HG02973 (cell line): ENCODE data around the gene KIF13A.
"Not testable (repeated sequence)": the region's sequence is repeated elsewhere in the genome, so short reads cannot be mapped to it uniquely, and the experiment has no call there.

Source experiments
- ATAC-seq: cut with Tn5 transposase; IDR thresholded peaks from one replicate; pipeline ENCODE4 v1.9.1; 2021; ENCODE audit warnings: moderate library complexity; ENCODE audit not compliant: unreplicated experiment

The KIF13A gene

GRCh38 chr6:17877196-17877894, 110.1 kb downstream of the KIF13A start:
- no peak for ATAC-seq

DNA sequence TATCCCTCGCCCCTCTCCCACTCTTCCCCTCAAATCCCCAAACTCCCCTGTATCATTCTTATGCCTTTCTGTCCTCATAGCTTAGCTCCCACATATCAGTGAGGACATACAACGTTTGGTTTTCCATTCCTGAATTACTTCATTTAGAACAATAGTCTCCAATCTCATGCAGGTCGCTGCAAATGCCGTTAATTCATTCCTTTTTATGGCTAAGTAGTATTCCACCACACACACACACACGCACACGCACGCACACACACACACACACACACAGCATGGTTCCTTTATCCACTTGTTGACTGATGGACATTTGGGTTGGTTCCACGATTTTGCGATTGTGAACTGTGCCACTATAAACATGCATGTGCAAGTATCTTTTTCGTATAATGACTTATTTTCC, 112.7 kb downstream of the KIF13A start:
- no peak for ATAC-seq

- ATAC-seq = no peak
These were observed 114.5 kb downstream of the KIF13A start for GRCh38 chr6:17872908-17873307.

GRCh38 chr6:17871836-17872235, 115.6 kb downstream of the KIF13A start:
- ATAC-seq = no peak

GRCh38 chr6:17871189-17871519, 116.3 kb downstream of the KIF13A start:
- no peak for ATAC-seq

- no peak for ATAC-seq
These were observed 116.9 kb downstream of the KIF13A start for GRCh38 chr6:17870300-17871188.

DNA sequence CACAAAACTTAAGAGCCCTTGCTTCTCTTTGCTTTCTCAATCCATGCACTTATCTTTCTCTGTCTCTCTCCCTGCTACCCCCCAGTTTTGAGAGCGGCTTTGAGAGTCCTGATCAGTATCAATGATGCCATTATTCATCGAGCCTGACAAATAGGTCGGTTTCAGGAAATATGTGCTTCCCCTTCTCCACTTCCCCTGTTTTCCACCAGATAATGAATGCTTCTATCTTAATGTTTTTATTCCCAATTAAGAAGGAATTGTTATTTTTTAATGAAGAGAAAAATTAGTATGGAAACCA, 117.7 kb downstream of the KIF13A start:
- ATAC-seq = no peak

GRCh38 chr6:17869010-17869752, 118.3 kb downstream of the KIF13A start:
- ATAC-seq = no peak

GRCh38 chr6:17867880-17868279, 119.6 kb downstream of the KIF13A start:
- ATAC-seq = no peak

- ATAC-seq = no peak
These were observed 120.5 kb downstream of the KIF13A start for GRCh38 chr6:17866876-17867444.

DNA sequence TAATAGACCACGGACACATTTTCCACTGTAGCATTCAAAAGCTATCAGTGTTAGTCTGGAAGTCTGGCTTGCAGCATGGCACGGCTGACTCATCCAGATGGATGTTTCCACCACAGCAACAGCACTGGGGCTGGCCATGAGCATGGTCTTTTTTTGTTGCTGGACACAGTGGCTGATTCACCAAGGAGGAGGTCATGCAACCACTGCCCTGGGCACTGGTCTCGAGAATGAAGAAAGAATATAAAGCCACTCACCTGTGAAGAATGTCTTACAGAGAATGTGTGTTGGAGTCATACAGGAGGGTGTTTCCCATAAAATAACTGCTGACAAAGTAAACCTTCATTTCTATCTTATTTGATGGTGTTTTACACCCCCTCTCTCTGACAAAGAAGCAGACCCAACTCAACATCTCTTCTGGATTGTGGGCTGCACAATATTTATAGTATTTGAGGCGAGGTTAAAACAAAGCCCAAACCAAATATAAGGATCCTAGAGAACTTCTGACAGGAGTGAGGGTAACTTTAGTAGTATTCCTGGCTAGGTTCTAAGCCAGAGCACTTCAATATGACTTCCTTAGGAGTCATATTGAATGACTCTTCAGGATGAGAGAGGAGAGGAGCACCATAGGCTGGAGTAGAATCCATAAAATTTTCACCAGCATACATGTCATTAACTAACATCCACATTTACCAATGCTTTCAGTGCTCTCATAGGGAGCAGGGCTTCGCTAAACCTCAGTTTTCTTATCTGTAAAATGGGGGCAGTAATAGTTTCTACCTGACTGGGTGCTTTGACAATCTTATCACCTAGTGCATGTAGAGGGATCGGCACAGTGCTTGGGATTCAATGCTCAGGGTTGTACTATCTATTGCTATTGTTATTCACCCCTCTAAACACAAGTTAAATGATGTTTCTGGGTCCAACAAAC, 121.4 kb downstream of the KIF13A start:
- ATAC-seq = no peak

- ATAC-seq = no peak
These were observed 122.2 kb downstream of the KIF13A start for GRCh38 chr6:17865243-17865642.

GRCh38 chr6:17863901-17864754, 123.3 kb downstream of the KIF13A start:
- no peak for ATAC-seq

GRCh38 chr6:17861361-17861760, 126.1 kb downstream of the KIF13A start:
- ATAC-seq = no peak

DNA sequence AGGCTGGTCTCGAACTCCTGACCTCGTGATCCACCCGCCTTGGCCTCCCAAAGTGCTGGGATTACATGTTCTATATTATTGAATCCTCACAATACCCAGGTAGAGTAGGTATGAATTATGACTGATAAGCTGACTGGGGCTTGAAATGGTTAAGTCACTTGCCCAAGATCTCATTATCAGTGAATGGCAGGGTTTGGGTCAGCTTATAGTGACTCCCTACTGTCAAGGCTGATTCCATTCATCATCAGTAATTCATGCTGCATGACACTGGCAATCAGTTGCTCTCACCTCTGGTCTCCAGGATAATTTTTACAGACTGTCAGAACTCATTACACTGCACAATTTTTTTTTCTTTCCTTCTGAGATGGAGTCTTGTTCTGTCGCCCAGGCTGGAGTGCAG, 127.6 kb downstream of the KIF13A start:
- no peak for ATAC-seq

- no peak for ATAC-seq
These were observed 128.9 kb downstream of the KIF13A start for GRCh38 chr6:17858584-17858983.

- ATAC-seq = not testable (repeated sequence)
These were observed 130.2 kb downstream of the KIF13A start for GRCh38 chr6:17857188-17857587.

DNA sequence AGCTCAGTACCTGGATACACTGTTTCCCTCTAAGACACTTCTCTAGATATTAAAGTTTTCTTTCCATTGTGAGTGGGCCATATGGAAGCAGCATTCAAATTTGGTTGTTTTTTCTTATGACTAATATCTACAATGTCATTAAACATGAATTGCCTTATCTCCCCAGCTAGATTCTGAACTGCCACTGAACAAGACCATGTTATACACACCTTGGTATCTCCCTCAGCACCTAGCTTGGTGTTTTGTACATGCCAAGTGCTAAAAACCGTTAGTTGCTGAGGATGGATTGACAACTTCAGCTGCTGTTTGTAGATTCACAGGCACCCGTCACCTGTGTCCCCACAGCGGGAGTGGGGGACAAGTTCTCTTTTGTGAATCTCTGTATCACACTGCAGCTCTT, 131.1 kb downstream of the KIF13A start:
- ATAC-seq = no peak

GRCh38 chr6:17855381-17855780, 132.1 kb downstream of the KIF13A start:
- no peak for ATAC-seq

DNA sequence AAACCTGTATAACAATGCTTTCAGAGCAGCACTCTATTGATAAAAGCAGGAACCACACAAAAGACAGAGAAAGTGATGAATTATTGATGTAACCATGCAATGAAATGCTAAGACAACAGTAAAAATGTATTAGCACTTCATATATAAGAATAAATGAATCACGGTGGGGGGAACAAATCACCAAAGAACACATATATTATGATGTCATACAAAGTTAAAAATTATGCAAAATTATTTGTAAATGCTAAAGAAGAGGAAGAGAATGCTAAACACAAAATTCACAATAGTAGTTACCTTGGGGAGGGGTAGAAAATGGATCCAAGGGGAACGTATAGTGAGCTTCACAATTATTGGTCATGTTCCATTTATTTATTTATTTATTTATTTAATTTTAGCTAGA, 133.9 kb downstream of the KIF13A start:
- ATAC-seq = no peak
